Muscle layer of colon (tissue), 2 donors: Measurements from ENCODE around the gene LRP1.
A peak's percentile ranks its signal among the peaks of the same experiment; 100 is the strongest.

Experiments used
- H3K27ac ChIP-seq: one replicate; pipeline ENCODE4 v1.7.0; 2013; ENCODE audit warnings: low read depth, mild to moderate bottlenecking, low read length, moderate library complexity
- H3K27me3 ChIP-seq, 2 donors: one replicate each; pipeline ENCODE4 v1.7.0; 2013; ENCODE audit warnings: low read length in 2 of 2, mild to moderate bottlenecking in 2 of 2; ENCODE audit not compliant: insufficient read depth in 2 of 2, control insufficient read depth in 1 of 2
- H3K36me3 ChIP-seq: one replicate; pipeline ENCODE4 v1.7.0; 2013; ENCODE audit warnings: mild to moderate bottlenecking, low read length; ENCODE audit not compliant: insufficient read depth
- H3K4me1 ChIP-seq: one replicate; pipeline ENCODE4 v1.7.0; 2013; ENCODE audit warnings: mild to moderate bottlenecking, low read length; ENCODE audit not compliant: insufficient read depth
- H3K4me3 ChIP-seq, 2 donors: one replicate each; pipeline ENCODE4 v1.7.0; 2013; ENCODE audit warnings: low read length in 2 of 2, low read depth in 1 of 2, mild to moderate bottlenecking in 1 of 2, moderate library complexity in 1 of 2
- H3K9ac ChIP-seq: one replicate; pipeline ENCODE4 v1.7.0; 2013; ENCODE audit warnings: low read length
- H3K9me3 ChIP-seq: one replicate; pipeline ENCODE4 v1.7.0; 2013; ENCODE audit warnings: mild to moderate bottlenecking, low read length
- donor health status: abdominal sarcoma.
- donor health status: Adenocarcinoma of cecum.

The LRP1 gene

DNA sequence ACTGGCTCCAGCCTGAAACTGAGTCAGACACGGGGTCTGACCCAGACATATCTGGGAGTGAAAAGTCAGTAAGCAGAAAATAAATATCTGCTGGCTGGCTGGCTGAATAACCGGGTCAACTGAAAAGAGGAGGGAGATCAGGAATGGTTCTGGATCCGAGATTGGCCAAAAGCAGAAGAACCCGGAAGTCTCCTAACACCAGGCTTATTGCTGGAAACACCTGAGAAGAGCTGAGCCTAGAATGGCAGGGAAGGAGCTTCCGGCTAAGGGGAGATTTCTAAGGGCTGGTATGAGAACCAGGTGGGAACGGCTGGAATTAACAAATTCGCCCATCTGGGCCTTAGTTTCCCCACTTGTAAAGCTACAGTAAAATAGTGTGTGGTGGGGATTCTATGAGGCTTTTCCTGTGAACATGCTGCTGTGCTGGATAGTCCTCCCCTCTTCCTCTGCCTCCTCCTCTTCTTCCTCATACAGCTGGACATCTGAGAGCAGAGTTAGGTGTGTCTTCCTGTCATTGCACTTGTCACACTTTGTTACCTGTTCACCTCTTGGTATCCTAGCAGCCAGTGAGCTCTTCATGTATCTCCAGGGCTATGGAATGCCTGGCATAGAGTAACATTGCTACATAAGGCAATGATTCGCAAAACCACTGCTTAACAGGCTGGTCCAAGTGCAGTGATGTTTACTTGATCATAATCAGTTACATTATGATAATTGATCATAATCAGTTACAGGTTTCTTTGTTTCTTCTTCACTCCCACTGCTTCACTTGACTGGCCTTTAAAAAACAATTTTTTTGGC, 99.2 kb downstream of the LRP1 start:
- peaks cover 14% of the 10 kb centered on the region for H3K4me1 ChIP-seq
- H3K9ac ChIP-seq, result no peak overlapping the region
- peaks cover 41 to 44% of the 10 kb centered on the region in 2 donors for H3K27me3 ChIP-seq
- no peak overlapping the region for H3K4me3 ChIP-seq
- H3K36me3 ChIP-seq, result peaks cover 13% of the 10 kb centered on the region
- H3K27ac ChIP-seq, result no peak overlapping the region
- no peaks in the 10 kb centered on the region for H3K9me3 ChIP-seq

DNA sequence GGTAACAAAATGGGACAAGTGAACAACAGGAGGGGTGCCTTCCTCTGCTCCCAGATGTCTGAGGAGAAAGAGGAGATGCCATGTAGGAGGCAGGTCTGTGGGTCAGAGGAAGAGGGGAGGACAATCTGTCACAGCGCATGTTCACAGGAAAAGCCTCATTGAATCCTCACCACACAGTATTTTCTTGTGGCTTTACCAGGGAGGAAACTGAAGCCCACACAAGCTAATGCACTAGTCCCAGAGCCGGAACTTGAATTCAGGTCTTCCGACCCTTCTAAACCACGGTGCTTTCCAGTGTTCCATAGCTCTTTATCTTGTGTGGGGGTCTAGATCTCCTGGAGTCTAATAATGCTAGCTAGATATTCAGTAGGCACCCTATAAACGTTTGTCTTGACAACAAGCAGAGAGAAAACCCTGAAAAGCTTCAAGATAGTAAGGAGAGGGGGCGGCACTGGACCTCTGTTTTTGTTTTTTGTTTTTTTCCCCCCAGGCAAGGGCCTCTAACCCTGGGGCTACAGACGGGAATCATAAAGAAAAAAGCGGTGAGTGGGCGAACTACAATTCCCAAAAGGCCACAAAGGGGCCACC, 100.9 kb downstream of the LRP1 start:
- peaks cover 29% of the 10 kb centered on the region for H3K36me3 ChIP-seq
- H3K4me1 ChIP-seq, result peaks cover 14% of the 10 kb centered on the region
- peaks cover 25 to 30% of the 10 kb centered on the region in 2 donors for H3K27me3 ChIP-seq
- peak overlapping the region; percentile 18 for H3K9ac ChIP-seq
- no peaks in the 10 kb centered on the region for H3K9me3 ChIP-seq
- no peak overlapping the region for H3K27ac ChIP-seq
- H3K4me3 ChIP-seq, result peak overlapping the region in 1 of 2 donors; percentile 73

DNA sequence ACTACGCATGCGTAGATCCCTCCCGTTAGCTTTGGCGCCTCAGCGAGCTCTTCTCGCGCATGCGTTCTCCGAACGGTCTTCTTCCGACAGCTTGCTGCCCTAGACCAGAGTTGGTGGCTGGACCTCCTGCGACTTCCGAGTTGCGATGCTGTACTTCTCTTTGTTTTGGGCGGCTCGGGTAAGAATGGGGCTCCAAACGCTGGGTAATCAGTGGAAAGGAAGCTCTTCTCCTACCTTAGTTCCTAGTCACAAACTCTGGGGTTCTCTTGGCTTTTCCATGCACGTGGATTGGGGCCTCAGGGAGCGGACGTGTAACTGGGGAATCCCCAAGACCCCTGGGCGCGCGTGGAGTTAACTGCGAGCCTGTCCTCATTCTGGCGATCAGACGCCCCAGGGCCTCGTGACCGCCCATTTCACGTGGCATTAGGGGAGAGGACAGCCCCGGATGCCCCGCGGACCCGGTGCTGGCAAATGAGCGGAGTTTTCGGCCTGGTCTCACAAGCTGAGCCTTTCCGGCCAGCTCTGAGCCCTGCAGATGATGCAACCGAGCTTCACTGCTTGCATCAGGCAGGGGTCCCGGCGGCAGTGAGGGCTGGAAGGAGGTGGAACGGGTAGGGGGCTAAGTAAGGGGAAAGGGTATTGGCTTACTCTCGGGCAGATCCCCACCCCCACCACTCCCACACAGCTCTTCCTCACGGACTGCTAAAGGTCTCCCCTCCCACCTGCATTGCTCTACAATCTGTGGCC, 101.5 kb downstream of the LRP1 start, which contains the start of gene SHMT2:
SHMT2 (plus strand) TSS at position 78 of the 747 bp plus-strand sequence; CDS start at position 146, 68 bp downstream.
- H3K27ac ChIP-seq, result peak within 1 kb of the TSS; percentile 73
- peaks cover 31% of the 10 kb centered on the region for H3K36me3 ChIP-seq
- peak within 1 kb of the TSS; percentile 18 for H3K9ac ChIP-seq
- peaks cover 14% of the 10 kb centered on the region for H3K4me1 ChIP-seq
- no peaks in the 10 kb centered on the region for H3K9me3 ChIP-seq
- peaks cover 18 to 24% of the 10 kb centered on the region in 2 donors for H3K27me3 ChIP-seq
- peak within 1 kb of the TSS; percentile 71 to 73 for H3K4me3 ChIP-seq

- Histone ChIP-seq H3K36me3 (peaks cover 31% of the 10 kb centered on the region), H3K9me3 (no peaks in the 10 kb centered on the region), H3K9ac (peak overlapping the region; percentile 18), H3K27ac (no peak overlapping the region), H3K4me3 (peak overlapping the region; percentile 71 to 73), H3K27me3 (peaks cover 11 to 24% of the 10 kb centered on the region in 2 donors), H3K4me1 (peaks cover 14% of the 10 kb centered on the region)
These were observed 102.3 kb downstream of the LRP1 start for GRCh38 chr12:57230381-57231155.

GRCh38 chr12:57231276-57232021, 103.2 kb downstream of the LRP1 start:
- no peak overlapping the region for H3K9ac ChIP-seq
- peaks cover 14% of the 10 kb centered on the region for H3K4me1 ChIP-seq
- peaks cover 3 to 24% of the 10 kb centered on the region in 2 donors for H3K27me3 ChIP-seq
- H3K4me3 ChIP-seq, result no peak overlapping the region
- H3K27ac ChIP-seq, result no peak overlapping the region
- no peaks in the 10 kb centered on the region for H3K9me3 ChIP-seq
- H3K36me3 ChIP-seq, result peaks cover 31% of the 10 kb centered on the region

- peaks cover 31% of the 10 kb centered on the region for H3K36me3 ChIP-seq
- H3K4me3 ChIP-seq, result no peak overlapping the region
- no peaks in the 10 kb centered on the region for H3K9me3 ChIP-seq
- H3K9ac ChIP-seq, result no peak overlapping the region
- H3K27me3 ChIP-seq, result peaks cover 5 to 25% of the 10 kb centered on the region in 2 donors
- H3K27ac ChIP-seq, result no peak overlapping the region
- H3K4me1 ChIP-seq, result peaks cover 14% of the 10 kb centered on the region
These were observed 104.0 kb downstream of the LRP1 start for GRCh38 chr12:57232156-57232756.

DNA sequence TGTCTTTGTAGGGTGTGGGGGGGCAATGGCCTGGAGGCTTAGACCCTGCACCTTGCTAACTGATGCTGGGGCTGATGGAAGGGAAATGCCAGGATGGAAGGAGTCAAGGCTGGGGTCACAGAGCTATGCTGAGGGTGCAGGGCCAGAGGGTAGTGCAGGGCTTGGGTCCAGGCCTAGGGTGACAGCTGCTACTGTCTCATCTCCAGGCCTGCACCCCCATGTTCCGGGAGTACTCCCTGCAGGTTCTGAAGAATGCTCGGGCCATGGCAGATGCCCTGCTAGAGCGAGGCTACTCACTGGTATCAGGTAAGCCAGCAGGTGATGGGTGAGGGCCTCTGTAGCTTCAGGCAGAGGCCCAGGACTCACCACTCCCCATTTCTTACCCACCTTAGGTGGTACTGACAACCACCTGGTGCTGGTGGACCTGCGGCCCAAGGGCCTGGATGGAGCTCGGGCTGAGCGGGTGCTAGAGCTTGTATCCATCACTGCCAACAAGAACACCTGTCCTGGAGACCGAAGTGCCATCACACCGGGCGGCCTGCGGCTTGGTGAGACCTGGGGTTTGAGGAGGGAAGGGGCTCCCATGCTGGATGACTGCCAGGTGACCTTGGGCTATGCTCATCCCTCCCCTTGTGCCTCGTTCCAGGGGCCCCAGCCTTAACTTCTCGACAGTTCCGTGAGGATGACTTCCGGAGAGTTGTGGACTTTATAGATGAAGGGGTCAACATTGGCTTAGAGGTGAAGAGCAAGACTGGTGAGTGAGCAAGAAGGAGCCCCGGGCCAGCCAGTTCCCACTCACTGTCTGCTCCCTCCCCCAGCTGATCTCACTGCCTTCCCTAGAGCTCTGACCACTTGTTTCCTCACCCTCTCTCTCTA, 105.3 kb downstream of the LRP1 start:
- Histone ChIP-seq H3K9me3 (no peaks in the 10 kb centered on the region), H3K4me3 (no peak overlapping the region), H3K27me3 (peaks cover 16 to 38% of the 10 kb centered on the region in 2 donors), H3K36me3 (peaks cover 31% of the 10 kb centered on the region), H3K4me1 (peaks cover 23% of the 10 kb centered on the region), H3K27ac (no peak overlapping the region), H3K9ac (no peak overlapping the region)

- peaks cover 31% of the 10 kb centered on the region for H3K36me3 ChIP-seq
- H3K9me3 ChIP-seq, result no peaks in the 10 kb centered on the region
- H3K27ac ChIP-seq, result no peak overlapping the region
- H3K4me3 ChIP-seq, result no peak overlapping the region
- H3K27me3 ChIP-seq, result peaks cover 20 to 42% of the 10 kb centered on the region in 2 donors
- peaks cover 24% of the 10 kb centered on the region for H3K4me1 ChIP-seq
- H3K9ac ChIP-seq, result no peak overlapping the region
These were observed 105.9 kb downstream of the LRP1 start for GRCh38 chr12:57234233-57234570.

DNA sequence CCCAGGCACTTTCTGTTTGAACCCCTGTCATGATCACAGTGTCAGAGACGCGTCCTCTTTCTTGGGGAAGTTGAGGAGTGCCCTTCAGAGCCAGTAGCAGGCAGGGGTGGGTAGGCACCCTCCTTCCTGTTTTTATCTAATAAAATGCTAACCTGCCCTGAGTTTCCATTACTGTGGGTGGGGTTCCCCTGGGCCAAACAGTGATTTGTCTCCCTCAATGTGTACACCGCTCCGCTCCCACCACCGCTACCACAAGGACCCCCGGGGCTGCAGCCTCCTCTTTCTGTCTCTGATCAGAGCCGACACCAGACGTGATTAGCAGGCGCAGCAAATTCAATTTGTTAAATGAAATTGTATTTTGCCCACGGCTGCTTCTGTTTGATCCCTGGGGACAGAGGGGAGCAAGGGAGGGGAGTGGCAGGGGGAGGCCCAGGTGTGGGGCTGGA, 106.3 kb downstream of the LRP1 start:
- Histone ChIP-seq H3K4me1 (peaks cover 25% of the 10 kb centered on the region), H3K9ac (no peak overlapping the region), H3K4me3 (no peak overlapping the region), H3K27ac (no peak overlapping the region), H3K36me3 (peaks cover 31% of the 10 kb centered on the region), H3K9me3 (no peaks in the 10 kb centered on the region), H3K27me3 (peaks cover 24 to 46% of the 10 kb centered on the region in 2 donors)
